HFF-Myc (cell line): ENCODE results near the gene SEMA5A.

Experiments used
- DNase-seq: peaks from one replicate; pipeline ENCODE4 v3.0.0-alpha.2; 2011; ENCODE audit warnings: low read depth; ENCODE audit errors: extremely low read depth
- H3K4me3 ChIP-seq: replicated peaks from 2 replicates; pipeline ENCODE4 v1.5.1; 2011; ENCODE audit warnings: low read depth, mild to moderate bottlenecking, control low read depth, low read length
- TF ChIP-seq, protein P1 (sequence below): IDR thresholded peaks from 2 replicates; pipeline ENCODE4 v1.5.1; 2012; ENCODE audit warnings: mild to moderate bottlenecking, low read depth, low read length, control low read depth; ENCODE audit errors: missing control alignments

The SEMA5A gene

DNA sequence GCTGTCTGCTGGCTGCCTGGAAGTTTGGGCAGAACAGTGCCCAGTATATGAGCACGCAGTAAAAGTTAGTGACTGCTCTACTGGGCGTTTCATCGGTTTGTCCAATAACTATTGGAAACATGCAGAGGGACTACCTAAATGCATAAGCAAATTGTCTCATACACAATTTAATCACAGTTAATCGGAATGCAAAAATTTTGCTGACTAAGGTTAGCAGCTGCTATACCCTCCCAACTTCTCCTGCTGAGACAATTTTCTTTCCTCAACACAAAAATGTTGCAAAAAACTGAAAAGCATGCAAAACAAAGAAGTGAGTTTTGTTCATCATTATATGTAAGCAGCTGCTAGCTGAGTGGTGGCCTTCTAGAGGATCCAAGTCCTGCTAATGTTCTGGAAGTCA, 327.5 kb downstream of the SEMA5A start:
- no peak overlapping the region for H3K4me3 ChIP-seq

DNA sequence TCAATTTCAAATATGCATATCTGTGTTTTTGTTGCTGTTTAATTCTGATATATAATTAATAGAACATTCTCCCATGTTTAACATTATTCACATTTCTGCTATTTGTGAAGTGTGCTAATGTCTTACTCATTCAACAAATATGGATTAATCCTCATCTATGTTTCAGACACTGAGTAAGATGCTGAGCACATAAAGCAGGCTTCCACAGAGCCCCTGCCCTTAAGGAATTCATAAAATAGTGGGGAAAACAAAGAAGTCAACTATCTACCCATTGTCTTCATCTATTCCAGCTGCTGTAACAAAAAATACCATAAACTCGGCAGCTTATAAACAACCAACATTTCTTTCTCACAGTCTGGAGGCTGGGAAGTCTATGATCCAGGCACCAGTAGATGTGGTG, 333.3 kb downstream of the SEMA5A start:
- DNase-seq, result no peak
- TF ChIP-seq, protein P1, sequence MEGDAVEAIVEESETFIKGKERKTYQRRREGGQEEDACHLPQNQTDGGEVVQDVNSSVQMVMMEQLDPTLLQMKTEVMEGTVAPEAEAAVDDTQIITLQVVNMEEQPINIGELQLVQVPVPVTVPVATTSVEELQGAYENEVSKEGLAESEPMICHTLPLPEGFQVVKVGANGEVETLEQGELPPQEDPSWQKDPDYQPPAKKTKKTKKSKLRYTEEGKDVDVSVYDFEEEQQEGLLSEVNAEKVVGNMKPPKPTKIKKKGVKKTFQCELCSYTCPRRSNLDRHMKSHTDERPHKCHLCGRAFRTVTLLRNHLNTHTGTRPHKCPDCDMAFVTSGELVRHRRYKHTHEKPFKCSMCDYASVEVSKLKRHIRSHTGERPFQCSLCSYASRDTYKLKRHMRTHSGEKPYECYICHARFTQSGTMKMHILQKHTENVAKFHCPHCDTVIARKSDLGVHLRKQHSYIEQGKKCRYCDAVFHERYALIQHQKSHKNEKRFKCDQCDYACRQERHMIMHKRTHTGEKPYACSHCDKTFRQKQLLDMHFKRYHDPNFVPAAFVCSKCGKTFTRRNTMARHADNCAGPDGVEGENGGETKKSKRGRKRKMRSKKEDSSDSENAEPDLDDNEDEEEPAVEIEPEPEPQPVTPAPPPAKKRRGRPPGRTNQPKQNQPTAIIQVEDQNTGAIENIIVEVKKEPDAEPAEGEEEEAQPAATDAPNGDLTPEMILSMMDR, result no peak
- no peak overlapping the region for H3K4me3 ChIP-seq

More for the DNA sequence above, 327.5 kb downstream of the SEMA5A start:
- no peak for DNase-seq
- TF ChIP-seq, protein P1, result no peak

DNA sequence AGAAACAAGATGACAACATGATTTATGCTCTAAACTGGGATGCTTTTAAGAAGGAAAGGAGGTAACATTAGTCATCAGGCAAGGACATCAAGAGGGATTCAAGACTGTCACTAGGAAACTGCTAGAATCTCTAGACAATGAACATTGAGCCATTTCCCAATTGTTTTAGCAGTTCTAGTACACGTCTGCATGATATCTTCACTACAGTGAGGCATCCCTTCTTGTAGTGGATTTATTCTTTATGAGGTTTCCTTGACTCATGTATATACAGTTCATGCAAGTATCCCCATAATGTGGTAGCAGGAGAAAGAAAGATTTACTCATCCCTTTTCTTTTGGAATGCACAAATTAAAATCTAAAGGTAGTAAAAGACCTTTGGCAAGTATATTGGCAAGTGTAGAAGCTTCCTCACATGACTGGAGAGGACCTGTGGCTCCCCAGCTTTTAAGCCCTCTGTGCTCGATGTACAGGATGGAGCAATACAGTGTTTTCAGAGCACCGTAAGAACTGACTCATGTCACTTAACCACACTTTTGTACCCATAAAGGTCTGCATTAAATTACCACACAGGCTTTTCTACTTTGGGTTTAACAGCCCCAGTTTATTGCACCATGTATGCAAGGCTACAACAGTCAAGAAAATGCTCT, 335.9 kb downstream of the SEMA5A start:
- no peak for DNase-seq
- H3K4me3 ChIP-seq, result no peak overlapping the region
- TF ChIP-seq, protein P1, result no peak

DNA sequence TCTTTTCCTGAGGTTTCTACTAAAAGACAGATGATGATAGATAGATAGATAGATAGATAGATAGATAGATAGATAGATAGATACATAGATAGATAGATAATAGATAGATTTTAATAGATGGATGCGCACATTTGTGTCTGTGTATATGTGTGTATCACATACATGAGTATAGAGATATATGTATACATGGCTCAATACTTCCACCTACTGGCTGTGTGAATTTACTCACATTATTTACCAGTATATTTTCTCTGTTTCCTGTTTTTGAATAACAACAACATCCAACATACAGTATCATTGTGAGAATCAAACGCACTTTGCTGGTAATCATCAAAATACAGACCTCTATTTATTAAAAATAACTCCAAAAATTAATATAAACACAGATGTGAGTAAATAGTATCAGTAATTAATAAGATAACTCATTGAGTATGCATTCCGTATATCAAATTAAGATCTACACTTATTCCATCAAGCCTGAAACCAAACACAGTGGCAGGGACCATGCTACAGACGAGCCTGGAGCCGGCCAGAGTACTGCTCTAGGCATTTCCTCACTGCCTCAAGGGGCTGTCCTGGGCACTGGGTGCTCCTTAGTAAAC, 338.0 kb downstream of the SEMA5A start:
- DNase-seq, result no peak
- no peak overlapping the region for H3K4me3 ChIP-seq
- TF ChIP-seq, protein P1, result peak; percentile 20

DNA sequence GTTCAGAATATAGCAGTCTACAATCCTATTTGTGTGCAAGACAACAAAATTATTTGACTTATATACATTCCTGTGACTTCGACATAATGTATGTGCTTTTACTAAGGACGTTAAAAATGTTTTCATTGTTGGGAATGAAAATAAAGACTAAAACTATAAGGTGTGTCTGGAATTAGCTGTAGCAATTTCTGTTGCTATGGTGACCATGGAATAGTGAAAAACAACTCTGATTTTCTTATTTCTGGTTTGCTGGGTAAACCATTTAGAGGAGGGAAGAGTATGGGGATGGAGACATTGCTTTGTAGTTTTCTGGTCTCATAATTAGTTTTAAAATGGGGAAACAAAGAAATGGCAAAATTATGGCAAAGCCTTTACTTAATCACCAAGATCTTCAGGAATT, 343.2 kb downstream of the SEMA5A start:
- no peak for DNase-seq
- no peak overlapping the region for H3K4me3 ChIP-seq
- TF ChIP-seq, protein P1, result no peak

DNA sequence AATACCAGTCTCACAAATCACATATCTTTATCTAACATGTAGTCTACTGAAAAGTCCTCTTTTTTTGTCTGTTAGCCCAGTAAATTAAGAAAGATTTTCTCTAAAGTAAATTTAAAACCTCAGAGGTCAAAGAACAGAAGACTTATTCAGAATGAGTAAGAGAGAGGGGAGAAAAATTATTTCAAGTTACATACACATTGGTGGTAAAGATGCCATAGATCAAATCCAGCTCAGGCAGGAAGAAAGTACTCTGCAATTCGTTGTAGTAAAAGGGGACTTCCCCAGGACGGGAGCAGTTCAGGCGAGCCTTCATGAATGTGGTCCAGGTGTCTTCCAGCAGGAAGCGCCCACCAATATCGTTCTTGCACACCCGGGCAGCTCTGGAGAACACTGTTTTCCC, 344.1 kb downstream of the SEMA5A start:
- DNase-seq, result no peak
- H3K4me3 ChIP-seq, result no peak overlapping the region
- TF ChIP-seq, protein P1, result no peak
